IMR-90 (cell line): Measurements from ENCODE around the gene ITGA2. TPM values are rescaled to one million over a fixed set of nuclear protein-coding genes. Genes with fewer than 3 reads are reported as not detected.

Experiments
- ATAC-seq: fragments of 200-7000 bp; cut with Tn5 transposase; 2 replicates; pipeline ENCODE4 v1.9.1; 2020; ENCODE audit warnings: low read depth, mild to moderate bottlenecking, moderate library complexity
- BruUV-seq: library from RNA; stranded (reverse); fragments of 400-500 nt; replicated peaks from 2 replicates; lab custom pipeline; 2021; lab: Mats Ljungman, UMichigan
- CTCF ChIA-PET: fragments of 300-600 bp; formaldehyde crosslinking; extraction: SDS; loops from one replicate; lab custom pipeline; 2021; ENCODE audit warnings: antibody characterized with exemption; lab: Yijun Ruan, JAX
- POLR2A ChIA-PET: fragments of 300-600 bp; sonication (Branson Sonifier 250); formaldehyde crosslinking; loops from one replicate; lab custom pipeline; 2022; ENCODE audit warnings: antibody characterized with exemption; ENCODE audit not compliant: unreplicated experiment; lab: Charles Lee
- DNase-seq: peaks from one replicate; pipeline ENCODE4 v3.0.0; 2013
- H2AFZ ChIP-seq: replicated peaks from 2 replicates; pipeline ENCODE3; 2013; ENCODE audit warnings: low read length, mild to moderate bottlenecking; ENCODE audit not compliant: poor library complexity
- H2AK5ac ChIP-seq: 2 replicates; pipeline ENCODE4 v1.6.1; 2013; ENCODE audit warnings: low read depth, low read length, inconsistent platforms
- H2AK9ac ChIP-seq: replicated peaks from 2 replicates; pipeline ENCODE3; 2013; ENCODE audit warnings: mild to moderate bottlenecking, low read depth, low read length, moderate library complexity; ENCODE audit not compliant: poor library complexity
- H2BK120ac ChIP-seq: 2 replicates; pipeline ENCODE4 v1.6.1; 2013; ENCODE audit warnings: low read depth, low read length, inconsistent platforms
- H2BK15ac ChIP-seq: 3 replicates; pipeline ENCODE4 v1.6.1; 2013; ENCODE audit warnings: low read depth, low read length, inconsistent platforms
- H2BK20ac ChIP-seq: 2 replicates; pipeline ENCODE4 v1.6.1; 2013; ENCODE audit warnings: low read depth, mild to moderate bottlenecking, inconsistent platforms, low read length, moderate library complexity
- H2BK5ac ChIP-seq: 2 replicates; pipeline ENCODE4 v1.6.1; 2013; ENCODE audit warnings: mild to moderate bottlenecking, low read depth, low read length, inconsistent platforms; ENCODE audit not compliant: poor library complexity, severe bottlenecking
- H3K14ac ChIP-seq: replicated peaks from 2 replicates; pipeline ENCODE4 v1.6.1; 2013; ENCODE audit warnings: low read depth, low read length, inconsistent platforms
- H3K18ac ChIP-seq: 2 replicates; pipeline ENCODE4 v1.6.1; 2013; ENCODE audit warnings: low read depth, low read length, control low read depth
- H3K23ac ChIP-seq: 2 replicates; pipeline ENCODE4 v1.6.1; 2013; ENCODE audit warnings: low read depth, low read length, inconsistent platforms
- H3K27ac ChIP-seq: 2 replicates; pipeline ENCODE4 v1.5.1; 2013; ENCODE audit warnings: mild to moderate bottlenecking, control low read depth, low read length; ENCODE audit not compliant: insufficient read depth
- H3K27me3 ChIP-seq: 2 replicates; pipeline ENCODE4 v1.6.1; 2013; ENCODE audit warnings: low read length; ENCODE audit not compliant: control insufficient read depth, insufficient read depth
- H3K36me3 ChIP-seq: 2 replicates; pipeline ENCODE4 v1.6.1; 2013; ENCODE audit warnings: low read length, mixed read lengths; ENCODE audit not compliant: control insufficient read depth, insufficient read depth
- H3K4ac ChIP-seq: 2 replicates; pipeline ENCODE4 v1.6.1; 2013; ENCODE audit warnings: low read depth, low read length, inconsistent platforms
- H3K4me1 ChIP-seq: 2 replicates; pipeline ENCODE4 v1.6.1; 2013; ENCODE audit warnings: low read length, mixed read lengths; ENCODE audit not compliant: control insufficient read depth, insufficient read depth
- H3K4me2 ChIP-seq: 2 replicates; pipeline ENCODE4 v1.6.1; 2013; ENCODE audit warnings: low read depth, mild to moderate bottlenecking, control low read depth, low read length, moderate library complexity
- H3K4me3 ChIP-seq: 2 replicates; pipeline ENCODE4 v1.5.1; 2013; ENCODE audit warnings: low read depth, mild to moderate bottlenecking, control low read depth, low read length, moderate library complexity; ENCODE audit not compliant: insufficient read depth
- H3K56ac ChIP-seq: 2 replicates; pipeline ENCODE4 v1.6.1; 2013; ENCODE audit warnings: low read length, inconsistent platforms; ENCODE audit not compliant: insufficient read depth; ENCODE audit errors: extremely low read depth
- H3K79me1 ChIP-seq, 2 experiments: 2 replicates each; pipeline ENCODE4 v1.6.1; 2013; ENCODE audit warnings: low read length in 2 of 2, inconsistent platforms in 1 of 2, low read depth in 1 of 2
- H3K9ac ChIP-seq: 2 replicates; pipeline ENCODE4 v1.6.1; 2013; ENCODE audit warnings: low read depth, low read length, control low read depth
- H3K9me1 ChIP-seq: 2 replicates; pipeline ENCODE4 v1.6.1; 2013; ENCODE audit warnings: low read length, inconsistent platforms; ENCODE audit not compliant: insufficient read depth
- H3K9me3 ChIP-seq: 2 replicates; pipeline ENCODE4 v1.6.1; 2013; ENCODE audit warnings: low read length; ENCODE audit not compliant: control insufficient read depth, insufficient read depth
- H4K20me1 ChIP-seq: 2 replicates; pipeline ENCODE4 v1.6.1; 2013; ENCODE audit warnings: low read length, inconsistent platforms; ENCODE audit not compliant: insufficient read depth
- H4K5ac ChIP-seq: 2 replicates; pipeline ENCODE4 v1.6.1; 2013; ENCODE audit warnings: mild to moderate bottlenecking, low read depth, low read length, control low read depth
- H4K8ac ChIP-seq, 2 experiments: 2 replicates each; pipeline ENCODE4 v1.6.1; 2013; ENCODE audit warnings: low read depth in 2 of 2, low read length in 2 of 2, control low read depth in 1 of 2, inconsistent platforms in 1 of 2
- H4K91ac ChIP-seq: 2 replicates; pipeline ENCODE4 v1.6.1; 2013; ENCODE audit warnings: low read depth, low read length, inconsistent platforms; ENCODE audit not compliant: insufficient read depth
- BHLHE40 ChIP-seq: fragments of 150-350 bp; IDR thresholded peaks from 2 replicates; pipeline ENCODE4 v1.6.1; 2016; ENCODE audit warnings: mild to moderate bottlenecking, low read depth, low read length
- CEBPB ChIP-seq: IDR thresholded peaks from 2 replicates; pipeline ENCODE4 v1.6.1; 2012; ENCODE audit warnings: low read depth, low read length, improper control_type of control experiment
- CHD1 ChIP-seq: IDR thresholded peaks from 2 replicates; pipeline ENCODE4 v1.6.1; 2012; ENCODE audit warnings: low read depth, low read length, improper control_type of control experiment
- FOS ChIP-seq: fragments of 150-350 bp; IDR thresholded peaks from 2 replicates; pipeline ENCODE4 v1.6.1; 2016; ENCODE audit warnings: low read depth, low read length
- MAFK ChIP-seq: IDR thresholded peaks from 2 replicates; pipeline ENCODE4 v1.6.1; 2012; ENCODE audit warnings: low read depth, low read length, improper control_type of control experiment
- MAZ ChIP-seq: IDR thresholded peaks from 2 replicates; pipeline ENCODE4 v1.6.1; 2012; ENCODE audit warnings: low read depth, mild to moderate bottlenecking, low read length, improper control_type of control experiment, moderate library complexity, borderline replicate concordance
- MXI1 ChIP-seq: IDR thresholded peaks from 2 replicates; pipeline ENCODE4 v1.6.1; 2012; ENCODE audit warnings: low read depth, mild to moderate bottlenecking, low read length, moderate library complexity, borderline replicate concordance
- NFE2L2 ChIP-seq: fragments of 150-350 bp; IDR thresholded peaks from 2 replicates; pipeline ENCODE4 v1.6.1; 2016; ENCODE audit warnings: low read depth, mild to moderate bottlenecking, low read length
- POLR2A ChIP-seq: IDR thresholded peaks from 2 replicates; pipeline ENCODE4 v1.6.1; 2012; ENCODE audit warnings: mild to moderate bottlenecking, low read depth, low read length
- RAD21 ChIP-seq: IDR thresholded peaks from 2 replicates; pipeline ENCODE4 v1.6.1; 2012; ENCODE audit warnings: low read length, improper control_type of control experiment
- RCOR1 ChIP-seq: IDR thresholded peaks from 2 replicates; pipeline ENCODE4 v1.6.1; 2012; ENCODE audit warnings: mild to moderate bottlenecking, low read length, improper control_type of control experiment; ENCODE audit not compliant: insufficient replicate concordance
- RFX5 ChIP-seq: IDR thresholded peaks from 2 replicates; pipeline ENCODE4 v1.8.0; 2012; ENCODE audit warnings: low read depth, mild to moderate bottlenecking, low read length, moderate library complexity
- SMC3 ChIP-seq: fragments of 150-350 bp; IDR thresholded peaks from 2 replicates; pipeline ENCODE4 v1.6.1; 2016; ENCODE audit warnings: low read depth, mild to moderate bottlenecking, antibody characterized with exemption, low read length, moderate library complexity
- WGBS, 2 experiments: methylation state at CpG; one replicate each; pipeline versions ENCODE4 v1.1.5 to v1.1.7; 2013; ENCODE audit warnings: missing lambda C conversion rate in 2 of 2; ENCODE audit not compliant: insufficient read length in 1 of 2; ENCODE audit errors: extremely low coverage in 2 of 2; 5-methylcytosine and 5-hydroxymethylcytosine counted together
- dilution Hi-C: fragments of 300-500 bp; cut with HindIII; formaldehyde crosslinking; loops from one replicate; pipeline ENCODE4 v1.14.3; 2018; ENCODE audit warnings: low sequenced_read_pairs; ENCODE audit not compliant: unreplicated experiment
- in situ Hi-C: fragments of 300-500 bp; cut with MboI; formaldehyde crosslinking; loops from 3 replicates; pipeline ENCODE4 v1.14.3; 2019; ENCODE audit warnings: low sequenced_read_pairs, inconsistent platforms, mixed read lengths
- intact Hi-C: fragments of 100-400 bp; cut with micrococcal nuclease; formaldehyde crosslinking; loops from 2 replicates; pipeline ENCODE4 v1.10.0; 2022
- polyA plus RNA-seq, 3 experiments: library from polyadenylated mRNA; depleted of rRNA; stranded (reverse); fragments of >200 nt; gene quantifications; 2 replicates each; pipeline ENCODE4 v1.2.3, GENCODE V29; 2012; ENCODE audit warnings: low replicate concordance in 1 of 3
- total RNA-seq: library from RNA; depleted of rRNA; stranded (reverse); fragments of >200 nt; gene quantifications from 2 replicates; pipeline ENCODE4 v1.2.3, GENCODE V29; 2012
- TF ChIP-seq, protein P1 (sequence below): conservative IDR thresholded peaks from 2 replicates; pipeline ENCODE4 v1.5.1; 2012; ENCODE audit warnings: mild to moderate bottlenecking, low read depth, low read length, improper control_type of control experiment
- TF ChIP-seq, protein P2 (sequence below): fragments of 150-350 bp; IDR thresholded peaks from 2 replicates; pipeline ENCODE4 v1.6.1; 2017; ENCODE audit warnings: mild to moderate bottlenecking, antibody characterized with exemption, low read length, low read depth
- TF ChIP-seq, protein P3 (sequence below): fragments of 150-350 bp; IDR thresholded peaks from 2 replicates; pipeline ENCODE4 v1.6.1; 2016; ENCODE audit warnings: low read depth, mild to moderate bottlenecking, low read length, moderate library complexity, borderline replicate concordance

The ITGA2 gene
- total and polyA plus RNA-seq, 2 of the 4 experiments (the other 2 are of a cell fraction), result 23.3 to 93.4 TPM

DNA sequence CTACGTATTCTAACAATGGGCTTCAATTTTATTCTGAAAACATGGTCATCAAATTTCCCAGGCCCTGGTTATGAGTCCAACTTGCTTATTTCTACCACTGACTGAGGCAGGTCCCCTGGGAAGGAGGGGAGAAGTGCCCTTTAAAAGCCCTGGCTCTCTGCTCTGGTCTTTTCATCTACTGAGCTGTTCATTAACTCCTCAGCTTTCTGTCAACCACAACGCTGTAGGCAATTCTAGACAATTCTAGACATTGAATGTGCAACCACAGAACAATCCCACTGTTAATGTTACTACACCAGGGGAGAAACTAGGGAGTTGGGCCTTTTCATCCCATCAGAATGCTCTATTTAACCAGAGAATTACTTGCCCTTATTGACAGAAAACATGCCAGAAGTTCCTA is 110.4 kb downstream of the ITGA2 start:
- Histone ChIP-seq H3K4me2 (no peak overlapping the region), H2BK20ac (no peak overlapping the region), H2AK9ac (no peak overlapping the region), H2AFZ (no peak overlapping the region), H3K36me3 (peaks cover 22% of the 10 kb centered on the region), H2BK15ac (no peak overlapping the region), H3K18ac (no peak overlapping the region), H3K9me3 (no peaks in the 10 kb centered on the region), H4K8ac (no peak overlapping the region), H3K27ac (no peak overlapping the region), H3K56ac (no peak overlapping the region), H3K79me1 (peaks cover 0 to 3% of the 10 kb centered on the region in 2 experiments; a peak in 1 of 4 replicates), H3K9ac (no peak overlapping the region), H4K20me1 (no peaks in the 10 kb centered on the region), H2BK120ac (no peak overlapping the region; the same call in 1 of the 2 replicates), H3K27me3 (no peaks in the 10 kb centered on the region), H3K4ac (no peak overlapping the region), H4K91ac (no peak overlapping the region), H2AK5ac (no peak overlapping the region), H2BK5ac (peak overlapping the region; percentile 14), H4K5ac (no peak overlapping the region), H3K14ac (no peak overlapping the region), H3K4me1 (peaks cover 2% of the 10 kb centered on the region; the same call in 1 of the 2 replicates), H3K9me1 (no peaks in the 10 kb centered on the region), H3K4me3 (no peak overlapping the region), H3K23ac (no peak overlapping the region)
- WGBS, 2 experiments, result 100% methylated on average over 1 of the region's 2 CpGs; no CpG with 5 or more reads in 1 of the 2 experiments
- in situ Hi-C loops, result loop anchor here (5.0 kb wide), 1 partner anchor 152 kb away; no protein-coding TSS in a partner anchor
- dilution Hi-C loops, result no loop called here
- DNase-seq (peak; percentile 12), ATAC-seq (peak; percentile 48)
- TF ChIP-seq MXI1 (no peak), FOS (no peak), RCOR1 (no peak), RAD21 (no peak), SMC3 (no peak), POLR2A (no peak), MAZ (no peak), BHLHE40 (no peak), NFE2L2 (no peak), RFX5 (no peak), CEBPB (no peak), CHD1 (no peak), MAFK (no peak)
- TF ChIP-seq, protein P1, sequence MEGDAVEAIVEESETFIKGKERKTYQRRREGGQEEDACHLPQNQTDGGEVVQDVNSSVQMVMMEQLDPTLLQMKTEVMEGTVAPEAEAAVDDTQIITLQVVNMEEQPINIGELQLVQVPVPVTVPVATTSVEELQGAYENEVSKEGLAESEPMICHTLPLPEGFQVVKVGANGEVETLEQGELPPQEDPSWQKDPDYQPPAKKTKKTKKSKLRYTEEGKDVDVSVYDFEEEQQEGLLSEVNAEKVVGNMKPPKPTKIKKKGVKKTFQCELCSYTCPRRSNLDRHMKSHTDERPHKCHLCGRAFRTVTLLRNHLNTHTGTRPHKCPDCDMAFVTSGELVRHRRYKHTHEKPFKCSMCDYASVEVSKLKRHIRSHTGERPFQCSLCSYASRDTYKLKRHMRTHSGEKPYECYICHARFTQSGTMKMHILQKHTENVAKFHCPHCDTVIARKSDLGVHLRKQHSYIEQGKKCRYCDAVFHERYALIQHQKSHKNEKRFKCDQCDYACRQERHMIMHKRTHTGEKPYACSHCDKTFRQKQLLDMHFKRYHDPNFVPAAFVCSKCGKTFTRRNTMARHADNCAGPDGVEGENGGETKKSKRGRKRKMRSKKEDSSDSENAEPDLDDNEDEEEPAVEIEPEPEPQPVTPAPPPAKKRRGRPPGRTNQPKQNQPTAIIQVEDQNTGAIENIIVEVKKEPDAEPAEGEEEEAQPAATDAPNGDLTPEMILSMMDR, result no peak
- TF ChIP-seq, protein P2, sequence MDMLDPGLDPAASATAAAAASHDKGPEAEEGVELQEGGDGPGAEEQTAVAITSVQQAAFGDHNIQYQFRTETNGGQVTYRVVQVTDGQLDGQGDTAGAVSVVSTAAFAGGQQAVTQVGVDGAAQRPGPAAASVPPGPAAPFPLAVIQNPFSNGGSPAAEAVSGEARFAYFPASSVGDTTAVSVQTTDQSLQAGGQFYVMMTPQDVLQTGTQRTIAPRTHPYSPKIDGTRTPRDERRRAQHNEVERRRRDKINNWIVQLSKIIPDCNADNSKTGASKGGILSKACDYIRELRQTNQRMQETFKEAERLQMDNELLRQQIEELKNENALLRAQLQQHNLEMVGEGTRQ, result no peak
- TF ChIP-seq, protein P3, sequence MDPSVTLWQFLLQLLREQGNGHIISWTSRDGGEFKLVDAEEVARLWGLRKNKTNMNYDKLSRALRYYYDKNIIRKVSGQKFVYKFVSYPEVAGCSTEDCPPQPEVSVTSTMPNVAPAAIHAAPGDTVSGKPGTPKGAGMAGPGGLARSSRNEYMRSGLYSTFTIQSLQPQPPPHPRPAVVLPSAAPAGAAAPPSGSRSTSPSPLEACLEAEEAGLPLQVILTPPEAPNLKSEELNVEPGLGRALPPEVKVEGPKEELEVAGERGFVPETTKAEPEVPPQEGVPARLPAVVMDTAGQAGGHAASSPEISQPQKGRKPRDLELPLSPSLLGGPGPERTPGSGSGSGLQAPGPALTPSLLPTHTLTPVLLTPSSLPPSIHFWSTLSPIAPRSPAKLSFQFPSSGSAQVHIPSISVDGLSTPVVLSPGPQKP, result no peak
- ChIA-PET CTCF (no interaction called here), POLR2A (no interaction called here)
- intact Hi-C loops, result no loop called here
- no TSS peak for BruUV-seq
